HG02885 (cell line): ENCODE data around the gene RYR2.

ENCODE experiments used
- ATAC-seq: cut with Tn5 transposase; IDR thresholded peaks from one replicate; pipeline ENCODE4 v1.9.1; 2021; ENCODE audit warnings: mild to moderate bottlenecking; ENCODE audit not compliant: unreplicated experiment, poor library complexity

RYR2 gene

GRCh38 chr1:237864338-237865244 is 822.6 kb downstream of the RYR2 start:
- peak; percentile 81 for ATAC-seq

- ATAC-seq = no peak
Observed at GRCh38 chr1:237867380-237867888, 825.5 kb downstream of the RYR2 start.

GRCh38 chr1:237868817-237869600 is 827.0 kb downstream of the RYR2 start:
- ATAC-seq = no peak

- ATAC-seq = no peak
Observed at GRCh38 chr1:237873487-237874211, 831.7 kb downstream of the RYR2 start.

- no peak for ATAC-seq
Observed at GRCh38 chr1:237875291-237875690, 833.3 kb downstream of the RYR2 start.

GRCh38 chr1:237877631-237878030 is 835.6 kb downstream of the RYR2 start:
- ATAC-seq = no peak

- no peak for ATAC-seq
Observed at GRCh38 chr1:237878406-237878805, 836.4 kb downstream of the RYR2 start.

- no peak for ATAC-seq
Observed at GRCh38 chr1:237879195-237879594, 837.2 kb downstream of the RYR2 start.
